Small intestine (tissue), 7 donors: ENCODE measurements around the gene HSF2BP. TPM values are rescaled to one million over a fixed set of nuclear protein-coding genes. Genes with fewer than 3 reads are reported as not detected.
A peak's percentile ranks its signal among the peaks of the same experiment; 100 is the strongest.
"Not testable (repeated sequence)": the region's sequence is repeated elsewhere in the genome, so short reads cannot be mapped to it uniquely, and the experiment has no call there.

Experiments
- DNase-seq, 2 donors: peaks; one replicate each; pipeline versions ENCODE4 v3.0.0 to v3.0.0-alpha.2; 2013
- FAIRE-seq: peaks from 2 replicates; lab custom pipeline; 2012; peaks lifted over from hg19 to GRCh38; lab: Jason Lieb, UNC
- H3K27ac ChIP-seq, 3 donors: one replicate each; pipeline ENCODE4 v1.5.1; 2013; ENCODE audit warnings: low read length in 2 of 3, mild to moderate bottlenecking in 2 of 3, control low read depth in 1 of 3, inconsistent platforms in 1 of 3, low read depth in 1 of 3, moderate library complexity in 1 of 3
- H3K27me3 ChIP-seq, 3 donors: one replicate each; pipeline ENCODE4 v1.6.1; 2013; ENCODE audit warnings: low read length in 3 of 3, inconsistent platforms in 1 of 3; ENCODE audit not compliant: control insufficient read depth in 3 of 3, insufficient read depth in 3 of 3
- H3K36me3 ChIP-seq, 3 donors: one replicate each; pipeline ENCODE4 v1.6.1; 2013; ENCODE audit warnings: low read length in 3 of 3, inconsistent platforms in 1 of 3, low read depth in 1 of 3, mild to moderate bottlenecking in 1 of 3, moderate library complexity in 1 of 3; ENCODE audit not compliant: control insufficient read depth in 3 of 3, insufficient read depth in 2 of 3
- H3K4me1 ChIP-seq, 3 donors: one replicate each; pipeline ENCODE4 v1.6.1; 2013; ENCODE audit warnings: low read length in 2 of 3, inconsistent platforms in 1 of 3, low read depth in 1 of 3, mild to moderate bottlenecking in 1 of 3, moderate library complexity in 1 of 3; ENCODE audit not compliant: control insufficient read depth in 3 of 3, insufficient read depth in 2 of 3
- H3K4me3 ChIP-seq, 3 donors: one replicate each; pipeline ENCODE4 v1.5.1; 2013; ENCODE audit warnings: low read length in 3 of 3, control low read depth in 1 of 3, inconsistent platforms in 1 of 3, low read depth in 1 of 3, mild to moderate bottlenecking in 1 of 3, moderate library complexity in 1 of 3
- H3K9me3 ChIP-seq, 2 donors: one replicate each; pipeline ENCODE4 v1.6.1; 2013; ENCODE audit warnings: low read depth in 1 of 2, low read length in 1 of 2; ENCODE audit not compliant: control insufficient read depth in 2 of 2, insufficient read depth in 1 of 2
- WGBS, 3 donors: extraction: QIAGEN DNeasy Blood & Tissue Kit; methylation state at CpG; one replicate each; pipeline ENCODE4 v1.1.7; 2013; 5-methylcytosine and 5-hydroxymethylcytosine counted together
- polyA plus RNA-seq, 4 donors: library from polyadenylated mRNA; stranded (reverse) in 3 of 4; unstranded in 1 of 4; fragments of 200-250 nt in 3 of 4; fragments of 120-200 nt in 1 of 4; gene quantifications; one replicate each; pipeline versions ENCODE4 v1.2.1 to v1.2.3, GENCODE V29; 2013
- donor health status: healthy with polysubstance abuse.
- donor health status: control.
- donor health status: control.
- donor health status: Bipolar disorder and iron deficiency.
- donor health status: healthy.

The HSF2BP gene
- polyA plus RNA-seq, 4 donors, result 0.22 to 0.78 (median 0.49) TPM; not detected in 1

DNA sequence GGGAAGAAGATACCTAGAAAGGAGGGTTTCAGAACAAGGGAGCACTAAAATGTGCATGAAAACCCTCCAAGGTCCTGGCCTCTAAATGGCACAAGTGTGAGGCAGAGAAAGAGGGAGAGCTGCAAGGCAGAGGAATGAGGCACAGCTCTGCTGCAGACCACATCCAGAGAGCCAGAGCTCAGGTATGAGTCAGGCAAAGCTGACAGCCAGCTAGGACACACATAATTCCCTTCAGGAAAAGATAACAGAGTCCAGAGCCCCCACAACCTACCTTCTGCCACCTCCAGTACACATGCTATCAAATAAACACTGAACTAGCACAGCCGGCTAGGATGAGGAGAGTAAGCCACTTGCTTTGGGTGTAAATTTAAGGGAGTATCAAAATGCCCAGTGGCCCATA is 62.2 kb downstream of the HSF2BP start:
- WGBS, 3 donors, result 78 to 96% (median 93%) methylated on average over 1 of the region's 1 CpG
- FAIRE-seq, result no peak
- DNase-seq, result peak in 1 of 2 donors; percentile 35

DNA sequence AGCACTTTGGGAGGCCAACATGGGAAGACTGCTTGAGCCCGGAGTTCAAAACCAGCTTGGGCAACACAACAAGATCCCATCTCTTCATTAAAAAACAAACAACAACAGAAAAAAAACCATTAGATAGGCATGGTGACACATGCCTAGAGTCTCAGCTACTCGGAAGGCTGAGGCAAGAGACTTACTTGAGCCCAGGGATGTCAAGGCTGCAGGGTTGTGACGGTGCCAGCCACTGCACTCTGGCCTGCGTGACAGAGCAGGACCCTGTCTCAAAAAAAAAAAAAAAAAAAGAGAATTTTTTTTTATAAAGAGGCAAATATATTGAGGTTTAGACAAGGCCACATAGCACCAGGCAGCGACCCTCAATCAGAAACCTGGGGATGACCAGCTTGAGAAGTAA is 62.7 kb downstream of the HSF2BP start:
- FAIRE-seq, result no peak

More for the DNA sequence above, 62.2 kb downstream of the HSF2BP start:
- no peak overlapping the region for H3K27ac ChIP-seq
- H3K27me3 ChIP-seq, result no peaks in the 10 kb centered on the region
- H3K4me3 ChIP-seq, result no peak overlapping the region
- no peaks in the 10 kb centered on the region for H3K9me3 ChIP-seq
- peaks cover 0 to 9% (median 0%) of the 10 kb centered on the region in 3 donors for H3K4me1 ChIP-seq
- no peaks in the 10 kb centered on the region for H3K36me3 ChIP-seq

DNA sequence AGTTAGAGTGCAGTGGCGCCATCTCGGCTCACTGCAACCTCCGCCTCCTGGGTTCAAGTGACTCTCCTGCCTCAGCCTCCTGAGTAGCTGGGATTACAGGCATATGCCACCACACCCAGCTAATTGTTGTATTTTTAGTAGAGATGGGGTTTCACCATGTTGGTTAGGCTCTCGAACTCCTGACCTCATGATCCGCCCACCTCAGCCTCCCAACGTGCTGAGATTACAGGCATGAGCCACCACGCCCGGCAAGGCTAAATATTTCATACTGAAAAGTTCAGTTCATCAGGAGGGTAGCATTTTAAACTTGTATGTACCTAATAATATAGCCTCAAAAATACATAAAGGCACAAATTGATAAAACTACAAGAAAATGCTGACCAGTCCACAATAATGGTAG is 63.5 kb downstream of the HSF2BP start:
- H3K9me3 ChIP-seq, H3K4me3 ChIP-seq, H3K36me3 ChIP-seq, H3K27me3 ChIP-seq, H3K4me1 ChIP-seq, H3K27ac ChIP-seq, DNase-seq, FAIRE-seq: not testable (repeated sequence)
- 76 to 85% (median 80%) methylated on average over 8 of the region's 8 CpGs for WGBS, 3 donors

More for the DNA sequence above, 62.7 kb downstream of the HSF2BP start:
- Histone ChIP-seq H3K36me3 (no peaks in the 10 kb centered on the region), H3K27ac (no peak overlapping the region), H3K4me3 (no peak overlapping the region), H3K4me1 (peaks cover 0 to 9% (median 0%) of the 10 kb centered on the region in 3 donors), H3K9me3 (no peaks in the 10 kb centered on the region), H3K27me3 (no peaks in the 10 kb centered on the region)
- WGBS, 3 donors, result 87 to 93% (median 92%) methylated on average over 5 of the region's 5 CpGs
- no peak for DNase-seq

DNA sequence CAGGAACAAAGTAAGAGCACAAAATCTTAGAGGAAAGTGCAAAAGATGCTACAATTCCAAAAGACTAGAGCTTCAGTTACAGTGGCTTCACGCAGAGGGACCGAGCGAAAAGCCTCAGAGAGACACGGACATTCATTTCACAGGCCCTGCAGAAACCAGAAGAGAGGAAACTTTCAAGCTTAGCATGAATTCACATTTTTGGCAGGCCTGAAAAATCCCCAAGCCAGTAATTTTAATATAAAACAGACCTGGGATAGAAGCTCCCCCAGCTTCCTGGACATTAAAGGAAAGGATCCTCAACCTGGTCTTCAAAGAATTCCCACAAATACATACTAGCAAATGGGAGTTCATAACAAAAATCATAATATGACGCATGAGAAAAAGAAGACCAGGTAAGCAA is 66.2 kb downstream of the HSF2BP start:
- peaks cover 0 to 20% (median 2%) of the 10 kb centered on the region in 3 donors for H3K4me1 ChIP-seq
- FAIRE-seq, result no peak
- no peaks in the 10 kb centered on the region for H3K36me3 ChIP-seq
- DNase-seq, result no peak
- no peak overlapping the region for H3K27ac ChIP-seq
- H3K27me3 ChIP-seq, result no peaks in the 10 kb centered on the region
- 89 to 92% (median 91%) methylated on average over 5 of the region's 5 CpGs for WGBS, 3 donors
- H3K4me3 ChIP-seq, result no peak overlapping the region
- no peaks in the 10 kb centered on the region for H3K9me3 ChIP-seq

DNA sequence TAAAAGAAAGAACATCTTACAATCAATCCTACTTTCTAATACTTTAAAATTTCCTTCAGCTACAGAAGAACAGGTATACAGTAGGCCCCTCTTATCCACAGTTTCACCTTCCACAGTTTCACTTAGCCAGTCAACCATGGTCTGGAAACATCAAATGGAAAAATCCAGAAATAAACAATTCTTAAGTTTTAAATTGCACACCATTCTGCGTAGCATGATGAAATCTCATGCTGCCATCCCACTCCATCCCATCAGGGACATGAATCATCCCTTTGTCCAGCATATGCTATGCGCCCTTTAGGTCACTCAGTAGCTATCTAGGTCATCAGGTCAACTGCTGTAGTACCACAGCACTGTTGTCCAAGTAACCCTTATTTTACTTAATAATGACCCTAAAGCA is 67.7 kb downstream of the HSF2BP start:
- Histone ChIP-seq H3K27ac (no peak overlapping the region), H3K27me3 (no peaks in the 10 kb centered on the region), H3K4me3 (no peak overlapping the region), H3K9me3 (no peaks in the 10 kb centered on the region), H3K4me1 (peaks cover 0 to 25% (median 2%) of the 10 kb centered on the region in 3 donors), H3K36me3 (no peaks in the 10 kb centered on the region)
- no peak for DNase-seq
- FAIRE-seq, result no peak
- 88 to 94% (median 91%) methylated on average over 2 of the region's 2 CpGs for WGBS, 3 donors

DNA sequence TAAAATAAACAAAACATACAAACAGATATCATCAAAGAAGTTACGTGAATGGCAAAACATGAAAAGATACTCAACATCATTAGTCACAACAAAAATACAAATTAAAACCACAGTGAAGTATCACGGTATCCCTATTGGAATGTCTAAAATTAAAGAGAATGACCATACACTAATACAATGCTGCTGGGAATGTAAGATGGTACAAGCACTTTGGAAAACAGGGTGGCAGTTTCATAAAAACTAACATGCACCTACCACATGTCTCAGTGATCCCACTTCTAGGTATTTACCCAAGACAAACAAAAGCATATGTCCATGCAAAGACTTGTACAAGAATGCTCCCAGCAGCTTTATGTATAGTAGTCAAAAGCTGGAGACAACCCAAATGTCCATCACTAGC is 69.1 kb downstream of the HSF2BP start:
- H3K9me3 ChIP-seq, result no peaks in the 10 kb centered on the region
- H3K27me3 ChIP-seq, result no peaks in the 10 kb centered on the region
- H3K27ac ChIP-seq, result no peak overlapping the region
- FAIRE-seq, result no peak
- H3K4me3 ChIP-seq, result no peak overlapping the region
- DNase-seq, result no peak
- peaks cover 0 to 29% (median 2%) of the 10 kb centered on the region in 3 donors for H3K4me1 ChIP-seq
- WGBS, 3 donors, result 89 to 96% (median 94%) methylated on average over 2 of the region's 2 CpGs
- no peaks in the 10 kb centered on the region for H3K36me3 ChIP-seq

DNA sequence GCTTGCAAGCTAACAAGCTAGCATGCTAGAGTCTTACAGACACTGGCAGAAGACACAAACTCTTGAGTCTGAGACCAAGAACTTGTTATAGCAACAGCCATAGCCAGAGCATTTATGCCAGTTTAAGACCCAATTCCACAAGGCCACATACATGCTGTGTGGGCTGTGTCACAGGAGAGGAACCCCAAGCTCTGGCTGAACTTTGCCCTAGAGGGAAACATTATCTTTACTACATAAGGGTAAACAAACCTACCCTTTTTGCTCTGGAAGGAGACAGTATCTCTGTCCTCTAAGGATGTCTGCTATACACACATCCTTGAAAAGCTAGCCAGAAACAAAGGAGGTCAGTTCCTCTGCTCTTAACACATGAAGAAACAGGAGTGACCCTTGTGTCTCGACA is 70.3 kb downstream of the HSF2BP start:
- Histone ChIP-seq H3K36me3 (no peaks in the 10 kb centered on the region), H3K9me3 (no peaks in the 10 kb centered on the region), H3K27ac (peak overlapping the region in 1 of 3 donors; percentile 67), H3K4me1 (peaks cover 0 to 29% (median 2%) of the 10 kb centered on the region in 3 donors), H3K27me3 (no peaks in the 10 kb centered on the region), H3K4me3 (no peak overlapping the region)
- FAIRE-seq (no peak), DNase-seq (peak; percentile 72 to 87)
- WGBS, 3 donors, result 14 to 48% (median 25%) methylated on average over 1 of the region's 1 CpG

DNA sequence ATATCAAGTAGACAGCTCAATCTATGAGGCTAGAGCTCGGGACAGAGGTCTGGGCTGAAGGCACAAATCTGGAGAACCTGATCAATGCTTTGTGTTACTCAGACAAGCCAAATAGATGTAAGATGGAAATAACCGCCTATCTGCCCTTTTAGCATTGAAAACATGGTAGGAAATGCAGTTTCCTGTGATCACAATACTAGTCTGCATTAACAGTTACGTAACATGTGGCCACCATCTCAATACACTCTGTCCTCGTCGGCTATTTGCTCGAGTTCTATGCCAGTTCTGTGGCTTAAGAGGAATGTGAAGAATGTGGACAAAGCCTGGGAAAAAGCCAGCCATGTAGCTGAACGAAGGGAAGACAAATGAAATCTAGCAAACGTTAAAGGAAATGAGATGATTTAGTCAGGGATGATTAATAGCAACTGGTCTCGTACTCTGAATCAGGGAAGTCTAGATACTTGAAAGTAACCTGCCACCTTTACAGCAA is 73.3 kb downstream of the HSF2BP start:
- H3K4me3 ChIP-seq, result no peak overlapping the region
- H3K9me3 ChIP-seq, result no peaks in the 10 kb centered on the region
- peak overlapping the region in 2 of 3 donors; percentile 8 to 55 for H3K27ac ChIP-seq
- H3K36me3 ChIP-seq, result no peaks in the 10 kb centered on the region
- no peak for FAIRE-seq
- H3K4me1 ChIP-seq, result peaks cover 0 to 25% (median 2%) of the 10 kb centered on the region in 3 donors
- H3K27me3 ChIP-seq, result no peaks in the 10 kb centered on the region
- DNase-seq, result peak; percentile 28 to 55
- WGBS, 3 donors, result 28 to 45% (median 41%) methylated on average over 9 of the region's 9 CpGs

DNA sequence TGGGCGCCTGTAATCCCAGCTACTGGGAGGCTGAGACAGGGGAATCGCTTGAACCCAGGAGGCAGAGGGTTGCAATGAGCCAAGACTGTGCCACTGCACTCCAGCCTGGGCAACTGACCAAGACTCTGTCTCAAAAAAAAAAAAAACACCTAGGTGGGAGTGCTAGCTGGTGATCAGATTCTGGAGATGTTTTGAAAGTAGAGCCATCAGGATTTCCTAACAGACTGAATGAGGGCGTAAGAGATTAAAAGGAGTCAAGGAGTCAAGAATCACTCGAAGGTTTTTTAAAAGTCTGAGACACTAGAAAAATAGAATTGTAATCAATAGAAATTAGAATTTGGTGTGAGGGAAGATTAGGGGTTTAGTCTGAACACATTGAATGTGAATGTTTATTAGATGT is 73.8 kb downstream of the HSF2BP start:
- no peaks in the 10 kb centered on the region for H3K27me3 ChIP-seq
- no peak for DNase-seq
- H3K27ac ChIP-seq, result peak overlapping the region in 2 of 3 donors; percentile 8 to 55
- H3K9me3 ChIP-seq, result no peaks in the 10 kb centered on the region
- FAIRE-seq, result no peak
- no peak overlapping the region for H3K4me3 ChIP-seq
- no peaks in the 10 kb centered on the region for H3K36me3 ChIP-seq
- peaks cover 0 to 25% (median 2%) of the 10 kb centered on the region in 3 donors for H3K4me1 ChIP-seq
- WGBS, 3 donors, result 91 to 95% (median 93%) methylated on average over 4 of the region's 4 CpGs
